A549 (cell line): Measurements from ENCODE around the gene COL15A1. TPM values are rescaled to one million over a fixed set of nuclear protein-coding genes. Genes with fewer than 3 reads are reported as not detected.
A peak's percentile ranks its signal among the peaks of the same experiment; 100 is the strongest.

Experiments
- ATAC-seq, 2 experiments: fragments of 200-7000 bp in 1 of 2; fragments of >200 bp in 1 of 2; cut with Nextera tagmentation in 1 of 2; cut with Tn5 transposase in 1 of 2; 3 replicates each; pipeline versions ENCODE4 v1.8.0 to v1.9.1; 2018 to 2020; ENCODE audit warnings: mild to moderate bottlenecking in 1 of 2, moderate library complexity in 1 of 2
- CTCF ChIA-PET: fragments of 300-600 bp; sonication (Branson Sonifier 250); formaldehyde crosslinking; extraction: SDS; loops from one replicate; lab custom pipeline; 2021; ENCODE audit warnings: antibody characterized with exemption, inconsistent platforms; lab: Yijun Ruan, JAX
- POLR2A ChIA-PET: fragments of 350-600 bp; formaldehyde crosslinking; extraction: SDS; loops from one replicate; lab custom pipeline; 2021; ENCODE audit warnings: antibody characterized with exemption, inconsistent platforms; lab: Yijun Ruan, JAX
- DNase-seq, 2 experiments: peaks; one replicate each; pipeline versions ENCODE4 v3.0.0 to v3.0.0-alpha.2; 2011 to 2016; ENCODE audit warnings: low read depth in 1 of 2, low spot score in 1 of 2
- FAIRE-seq: peaks from 2 replicates; lab custom pipeline; 2011; peaks lifted over from hg19 to GRCh38; lab: Jason Lieb, UNC
- H3K27ac ChIP-seq, 2 experiments: fragments of >200 bp; sonication (Bioruptor Twin); formaldehyde crosslinking; 3 replicates each; pipeline ENCODE4 v1.5.1; 2016 to 2017
- H3K4me1 ChIP-seq: fragments of >200 bp; sonication (Bioruptor Twin); formaldehyde crosslinking; 3 replicates; pipeline ENCODE4 v1.6.1; 2016
- H3K4me2 ChIP-seq: fragments of >200 bp; sonication (Bioruptor Twin); formaldehyde crosslinking; 3 replicates; pipeline ENCODE4 v1.6.1; 2016
- H3K4me3 ChIP-seq: fragments of >200 bp; sonication (Bioruptor Twin); formaldehyde crosslinking; 3 replicates; pipeline ENCODE4 v1.5.1; 2016
- H3K9me3 ChIP-seq: fragments of >200 bp; sonication (Bioruptor Twin); formaldehyde crosslinking; 3 replicates; pipeline ENCODE4 v1.6.1; 2016
- CEBPB ChIP-seq, 2 experiments: fragments of >200 bp in 1 of 2; sonication (Bioruptor Twin) in 1 of 2; formaldehyde crosslinking in 1 of 2; IDR thresholded peaks; 2 replicates each; pipeline ENCODE4 v1.6.1; 2012 to 2016
- FOSB ChIP-seq: fragments of 250-450 bp; sonication (Bioruptor Pico); IDR thresholded peaks from 2 replicates; pipeline ENCODE4 v1.5.0; 2020; ENCODE audit warnings: mild to moderate bottlenecking, moderate library complexity
- GATA3 ChIP-seq: IDR thresholded peaks from 2 replicates; pipeline ENCODE4 v1.6.1; 2012; ENCODE audit warnings: borderline replicate concordance
- HES2 ChIP-seq: fragments of >200 bp; sonication (Bioruptor Twin); formaldehyde crosslinking; IDR thresholded peaks from 2 replicates; pipeline ENCODE4 v1.6.1; 2016
- HOXA7 ChIP-seq: fragments of 250-450 bp; sonication (Bioruptor Pico); IDR thresholded peaks from 2 replicates; pipeline ENCODE4 v1.5.0; 2020; ENCODE audit warnings: mild to moderate bottlenecking, moderate library complexity
- HOXB5 ChIP-seq: fragments of 250-450 bp; sonication (Bioruptor Pico); IDR thresholded peaks from 2 replicates; pipeline ENCODE4 v1.5.0; 2020; ENCODE audit warnings: mild to moderate bottlenecking, moderate library complexity
- JUNB ChIP-seq: fragments of >200 bp; sonication (Bioruptor Twin); formaldehyde crosslinking; IDR thresholded peaks from 2 replicates; pipeline ENCODE4 v1.6.1; 2016
- MAFK ChIP-seq: fragments of 450-650 bp; IDR thresholded peaks from 2 replicates; pipeline ENCODE4 v1.6.1; 2014; ENCODE audit not compliant: partially characterized antibody
- POLR2AphosphoS2 ChIP-seq: conservative IDR thresholded peaks from 2 replicates; pipeline ENCODE4 v1.6.1; 2012; ENCODE audit warnings: low read length, improper control_type of control experiment, inconsistent platforms
- WGBS: methylation state at CpG from one replicate; pipeline ENCODE4 v1.1.6; 2017; ENCODE audit errors: missing lambda C conversion rate; 5-methylcytosine and 5-hydroxymethylcytosine counted together
- polyA plus RNA-seq, 4 experiments: library from polyadenylated mRNA; depleted of rRNA in 3 of 4; stranded (reverse); fragments of >200 nt; fragmentation: RNase III in 1 of 4; extraction: RNeasy Plus Mini Kit Qiagen cat#74134 plus additional on column Dnase treatment in 1 of 4; gene quantifications; 2 replicates in 3 of 4; 3 replicates in 1 of 4; pipeline ENCODE4 v1.2.3, GENCODE V29; 2011 to 2017
- TF ChIP-seq, protein P1 (sequence below): fragments of >200 bp; sonication (Bioruptor Twin); formaldehyde crosslinking; IDR thresholded peaks from 3 replicates; pipeline ENCODE4 v1.5.1; 2016
- TF ChIP-seq, protein P2 (sequence below): fragments of 200-600 bp; sonication (generic); IDR thresholded peaks from 2 replicates; pipeline ENCODE4 v1.6.1; 2016; ENCODE audit warnings: antibody characterized with exemption, mild to moderate bottlenecking, moderate library complexity
- TF ChIP-seq, protein P3 (sequence below): fragments of 450-650 bp; IDR thresholded peaks from 2 replicates; pipeline ENCODE4 v1.6.1; 2014; ENCODE audit warnings: antibody characterized with exemption

Gene COL15A1
- polyA plus RNA-seq, 2 of the 4 experiments (the other 2 are of a cell fraction): 0.09 to 0.12 TPM

DNA sequence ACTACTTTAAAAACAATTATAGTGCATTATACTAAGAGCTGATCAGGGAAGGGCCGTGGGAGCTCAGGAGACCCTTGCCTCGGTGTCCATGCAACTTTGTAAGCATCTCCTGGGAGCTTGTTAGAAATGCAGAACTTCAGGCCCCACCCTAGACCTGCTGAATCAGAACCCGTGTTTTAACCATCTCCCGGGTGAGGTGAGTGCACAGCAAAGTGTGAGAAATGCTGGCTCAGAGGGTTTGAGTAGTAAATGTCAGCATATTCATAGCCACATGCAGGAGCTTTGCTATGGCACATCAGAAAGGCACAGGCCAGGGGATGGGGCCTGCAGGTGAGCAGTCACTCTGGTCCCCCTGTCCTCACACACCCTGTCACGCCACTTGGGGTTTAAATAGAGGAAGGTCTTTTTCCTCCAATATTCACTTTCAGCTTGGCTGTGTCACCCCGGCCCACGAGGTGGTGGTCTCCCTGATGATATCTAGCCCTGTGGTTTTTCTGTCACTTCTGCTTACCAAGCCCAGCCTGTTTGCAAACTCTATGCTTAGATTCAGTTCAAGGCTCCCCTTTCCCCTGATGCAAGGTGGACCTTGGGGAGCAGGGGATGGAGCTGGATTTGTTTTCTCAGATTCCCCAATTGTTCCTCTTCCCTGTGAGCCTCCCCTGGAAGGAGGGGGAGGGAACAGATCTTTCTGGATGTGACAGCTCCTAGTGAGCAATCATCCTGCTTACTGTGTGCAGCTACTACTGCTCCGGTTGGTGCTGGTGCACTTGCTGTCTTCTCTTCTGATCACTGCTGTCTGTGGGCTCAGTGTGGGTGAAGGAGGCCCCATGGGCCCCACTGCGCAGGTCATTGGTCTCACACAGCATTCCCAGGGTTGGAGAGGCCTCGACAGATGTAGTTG is 109.4 kb downstream of the COL15A1 start:
- DNase-seq (no peak), ATAC-seq (no peak), FAIRE-seq (no peak)
- no peak overlapping the region for H3K4me3 ChIP-seq
- no peaks in the 10 kb centered on the region for H3K9me3 ChIP-seq
- 51% methylated on average over 10 of the region's 10 CpGs for WGBS
- ChIA-PET CTCF (interaction anchor here (0.8 to 2.4 kb wide), 4 partner anchors 9 to 204 kb away, joined by 3 to 8 read pairs (median 5); no protein-coding TSS in a partner anchor), POLR2A (no interaction called here)
- TF ChIP-seq, protein P1, sequence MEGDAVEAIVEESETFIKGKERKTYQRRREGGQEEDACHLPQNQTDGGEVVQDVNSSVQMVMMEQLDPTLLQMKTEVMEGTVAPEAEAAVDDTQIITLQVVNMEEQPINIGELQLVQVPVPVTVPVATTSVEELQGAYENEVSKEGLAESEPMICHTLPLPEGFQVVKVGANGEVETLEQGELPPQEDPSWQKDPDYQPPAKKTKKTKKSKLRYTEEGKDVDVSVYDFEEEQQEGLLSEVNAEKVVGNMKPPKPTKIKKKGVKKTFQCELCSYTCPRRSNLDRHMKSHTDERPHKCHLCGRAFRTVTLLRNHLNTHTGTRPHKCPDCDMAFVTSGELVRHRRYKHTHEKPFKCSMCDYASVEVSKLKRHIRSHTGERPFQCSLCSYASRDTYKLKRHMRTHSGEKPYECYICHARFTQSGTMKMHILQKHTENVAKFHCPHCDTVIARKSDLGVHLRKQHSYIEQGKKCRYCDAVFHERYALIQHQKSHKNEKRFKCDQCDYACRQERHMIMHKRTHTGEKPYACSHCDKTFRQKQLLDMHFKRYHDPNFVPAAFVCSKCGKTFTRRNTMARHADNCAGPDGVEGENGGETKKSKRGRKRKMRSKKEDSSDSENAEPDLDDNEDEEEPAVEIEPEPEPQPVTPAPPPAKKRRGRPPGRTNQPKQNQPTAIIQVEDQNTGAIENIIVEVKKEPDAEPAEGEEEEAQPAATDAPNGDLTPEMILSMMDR: no peak
- TF ChIP-seq MAFK (peak; percentile 9), FOSB (CRISPR knock-in tag) (no peak)
- H3K4me2 ChIP-seq: no peak overlapping the region
- peaks cover 17% of the 10 kb centered on the region for H3K4me1 ChIP-seq
- H3K27ac ChIP-seq: no peak overlapping the region

GRCh38 chr9:99054581-99054980 is 110.9 kb downstream of the COL15A1 start:
- 50% methylated on average over 2 of the region's 2 CpGs for WGBS
- Histone ChIP-seq H3K4me1 (peaks cover 17% of the 10 kb centered on the region), H3K4me2 (no peak overlapping the region), H3K9me3 (no peaks in the 10 kb centered on the region), H3K4me3 (no peak overlapping the region), H3K27ac (no peak overlapping the region)
- no peak for DNase-seq
- TF ChIP-seq, protein P2, sequence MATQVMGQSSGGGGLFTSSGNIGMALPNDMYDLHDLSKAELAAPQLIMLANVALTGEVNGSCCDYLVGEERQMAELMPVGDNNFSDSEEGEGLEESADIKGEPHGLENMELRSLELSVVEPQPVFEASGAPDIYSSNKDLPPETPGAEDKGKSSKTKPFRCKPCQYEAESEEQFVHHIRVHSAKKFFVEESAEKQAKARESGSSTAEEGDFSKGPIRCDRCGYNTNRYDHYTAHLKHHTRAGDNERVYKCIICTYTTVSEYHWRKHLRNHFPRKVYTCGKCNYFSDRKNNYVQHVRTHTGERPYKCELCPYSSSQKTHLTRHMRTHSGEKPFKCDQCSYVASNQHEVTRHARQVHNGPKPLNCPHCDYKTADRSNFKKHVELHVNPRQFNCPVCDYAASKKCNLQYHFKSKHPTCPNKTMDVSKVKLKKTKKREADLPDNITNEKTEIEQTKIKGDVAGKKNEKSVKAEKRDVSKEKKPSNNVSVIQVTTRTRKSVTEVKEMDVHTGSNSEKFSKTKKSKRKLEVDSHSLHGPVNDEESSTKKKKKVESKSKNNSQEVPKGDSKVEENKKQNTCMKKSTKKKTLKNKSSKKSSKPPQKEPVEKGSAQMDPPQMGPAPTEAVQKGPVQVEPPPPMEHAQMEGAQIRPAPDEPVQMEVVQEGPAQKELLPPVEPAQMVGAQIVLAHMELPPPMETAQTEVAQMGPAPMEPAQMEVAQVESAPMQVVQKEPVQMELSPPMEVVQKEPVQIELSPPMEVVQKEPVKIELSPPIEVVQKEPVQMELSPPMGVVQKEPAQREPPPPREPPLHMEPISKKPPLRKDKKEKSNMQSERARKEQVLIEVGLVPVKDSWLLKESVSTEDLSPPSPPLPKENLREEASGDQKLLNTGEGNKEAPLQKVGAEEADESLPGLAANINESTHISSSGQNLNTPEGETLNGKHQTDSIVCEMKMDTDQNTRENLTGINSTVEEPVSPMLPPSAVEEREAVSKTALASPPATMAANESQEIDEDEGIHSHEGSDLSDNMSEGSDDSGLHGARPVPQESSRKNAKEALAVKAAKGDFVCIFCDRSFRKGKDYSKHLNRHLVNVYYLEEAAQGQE: no peak
- TF ChIP-seq, protein P3, sequence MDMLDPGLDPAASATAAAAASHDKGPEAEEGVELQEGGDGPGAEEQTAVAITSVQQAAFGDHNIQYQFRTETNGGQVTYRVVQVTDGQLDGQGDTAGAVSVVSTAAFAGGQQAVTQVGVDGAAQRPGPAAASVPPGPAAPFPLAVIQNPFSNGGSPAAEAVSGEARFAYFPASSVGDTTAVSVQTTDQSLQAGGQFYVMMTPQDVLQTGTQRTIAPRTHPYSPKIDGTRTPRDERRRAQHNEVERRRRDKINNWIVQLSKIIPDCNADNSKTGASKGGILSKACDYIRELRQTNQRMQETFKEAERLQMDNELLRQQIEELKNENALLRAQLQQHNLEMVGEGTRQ: no peak
- TF ChIP-seq, protein P1: no peak
- TF ChIP-seq JUNB (no peak), HOXA7 (CRISPR knock-in tag) (no peak), HES2 (no peak), HOXB5 (no peak), GATA3 (no peak), POLR2AphosphoS2 (no peak), CEBPB (IDR thresholded peaks at IDR 0.05) (no peak)
- ChIA-PET POLR2A (interaction anchor here (0.5 to 1.1 kb wide), 3 partner anchors 16 to 151 kb away, joined by 3 to 5 read pairs (median 3); partner anchors contain the start of gene TGFBR1), CTCF (interaction anchor here (0.8 to 2.5 kb wide), 6 partner anchors 9 to 206 kb away, joined by 3 to 6 read pairs (median 3); partner anchors contain the start of gene TGFBR1)
- no peak for ATAC-seq
- no peak for FAIRE-seq
